ENCODE data around the gene C10orf90.

Gene C10orf90

GRCh38 chr10:126634347-126634746 is 36.1 kb downstream of the C10orf90 start:
- no peak for DNase-seq (ENCODE audit: low read depth in 2 of 2)

DNA sequence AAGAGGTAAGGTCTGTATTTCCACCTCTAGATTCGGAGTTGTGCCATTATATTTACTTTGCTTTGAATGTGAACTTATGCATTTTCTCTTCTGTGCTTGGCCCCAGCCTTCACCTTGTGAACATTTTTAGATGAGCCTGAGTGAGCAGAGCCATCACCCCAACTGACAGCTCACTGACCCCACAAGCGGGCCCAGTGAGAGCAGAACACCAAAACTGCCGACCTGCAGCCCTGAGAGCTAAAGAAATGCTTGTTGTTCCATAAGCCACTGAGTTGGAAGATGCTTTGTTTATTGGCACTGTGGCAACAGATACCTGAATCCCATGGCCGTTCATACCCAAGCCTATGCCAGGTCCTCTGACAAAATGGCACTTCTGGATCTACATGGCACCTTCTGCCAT is 37.8 kb downstream of the C10orf90 start:
- no peak for DNase-seq (ENCODE audit: low read depth in 2 of 2)

- no peak for DNase-seq (ENCODE audit: low read depth in 2 of 2)
Observed at GRCh38 chr10:126629925-126630624, 40.4 kb downstream of the C10orf90 start.

DNA sequence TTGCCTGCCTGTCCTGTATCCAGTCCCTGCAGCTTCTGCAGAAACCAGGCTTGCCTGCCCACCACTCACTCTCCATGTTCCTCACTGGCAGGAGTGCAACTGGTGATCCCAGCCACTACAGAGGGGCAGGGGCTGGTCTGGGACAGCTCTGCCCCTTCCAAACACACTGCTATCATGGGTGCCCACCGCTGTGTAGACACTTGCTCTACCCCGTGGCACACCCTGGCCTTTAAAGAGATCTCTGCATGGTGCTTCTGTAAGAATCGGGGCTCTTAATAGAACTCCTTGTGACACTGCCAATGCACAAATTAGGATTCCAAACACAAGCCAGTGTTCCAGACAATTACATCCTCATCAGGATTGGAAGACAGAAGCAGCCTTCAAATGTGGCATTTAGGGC is 41.7 kb downstream of the C10orf90 start:
- DNase-seq (ENCODE audit: low read depth in 2 of 2): no peak

GRCh38 chr10:126621846-126622245 is 48.6 kb downstream of the C10orf90 start:
- DNase-seq (ENCODE audit: low read depth in 2 of 2): no peak

DNA sequence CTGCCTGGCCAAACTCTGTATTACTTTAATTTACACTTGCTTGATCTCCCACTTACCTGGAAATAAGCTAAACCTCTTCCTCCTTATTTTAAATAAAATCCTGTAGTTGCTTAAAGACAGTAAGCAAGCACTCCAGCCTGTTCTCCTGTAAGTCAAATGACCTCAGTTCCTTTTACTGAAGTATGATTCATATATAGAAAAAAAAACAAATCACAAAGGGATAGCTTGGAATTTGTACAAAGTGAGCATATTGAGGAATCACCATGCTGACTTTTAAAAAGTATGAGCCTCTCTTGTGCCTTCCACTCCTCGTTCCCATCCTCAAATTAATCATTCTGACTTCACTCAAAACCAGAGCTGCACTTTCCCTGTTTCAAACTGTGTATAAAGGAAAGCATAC is 52.0 kb downstream of the C10orf90 start:
- DNase-seq (ENCODE audit: low read depth in 2 of 2): no peak

DNA sequence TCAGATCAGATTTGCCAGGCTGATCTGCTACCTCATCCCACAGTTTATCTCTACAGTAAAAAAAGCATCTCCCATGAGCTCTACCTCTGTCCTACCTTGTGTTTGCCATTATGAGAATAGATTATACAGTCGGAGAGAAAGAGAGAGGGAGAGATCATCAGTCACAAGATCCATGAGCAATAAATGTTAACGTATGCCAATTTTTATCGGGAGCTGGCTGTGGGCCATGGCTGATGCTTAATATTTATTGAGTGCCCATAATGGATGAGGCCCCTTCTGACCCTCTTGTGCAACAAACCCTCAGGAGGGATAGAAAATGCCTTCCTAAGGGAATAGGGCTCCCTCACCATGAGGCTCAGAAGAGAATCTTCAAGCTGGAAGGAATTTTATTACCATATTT is 52.8 kb downstream of the C10orf90 start:
- no peak for DNase-seq (ENCODE audit: low read depth in 2 of 2)

DNA sequence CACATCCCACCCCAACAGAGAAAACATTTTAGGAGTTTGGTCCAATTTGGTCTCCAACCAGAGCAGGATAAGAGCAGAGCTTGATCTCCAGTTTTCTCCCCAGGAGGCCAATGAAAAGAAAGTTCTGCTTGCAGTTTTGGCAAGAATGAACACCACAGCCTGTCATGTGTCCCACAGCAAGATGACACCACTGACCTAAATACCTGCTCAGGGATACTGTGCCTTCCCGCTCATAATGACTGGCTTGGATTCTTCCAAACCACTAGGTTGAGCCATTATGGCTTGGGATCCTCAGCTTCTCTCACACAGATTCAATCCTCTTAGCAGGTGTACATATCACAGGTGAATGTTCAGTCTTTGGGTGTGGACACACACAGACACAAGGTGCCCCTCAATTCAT is 53.3 kb downstream of the C10orf90 start:
- DNase-seq (ENCODE audit: low read depth in 2 of 2): no peak

DNA sequence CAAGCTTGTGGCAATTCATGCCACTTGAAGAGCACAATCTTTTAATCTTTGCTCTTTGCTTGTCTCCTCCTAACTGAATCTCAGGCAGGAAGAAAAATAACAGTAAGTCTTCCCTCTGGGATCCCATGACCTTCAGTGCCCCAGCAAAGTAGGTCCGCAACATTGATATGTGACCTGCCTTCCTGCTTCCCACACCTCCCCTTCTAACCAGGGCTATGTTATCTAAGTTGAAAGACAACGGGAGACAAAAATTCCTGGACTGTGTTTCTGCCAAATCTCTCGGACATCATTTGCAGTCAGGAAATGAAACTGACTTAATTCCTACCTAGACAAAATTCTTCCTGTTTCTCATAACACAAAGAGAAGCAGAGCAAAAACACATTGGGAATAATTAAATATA is 53.8 kb downstream of the C10orf90 start:
- DNase-seq (ENCODE audit: low read depth in 2 of 2): no peak

GRCh38 chr10:126611303-126611702 is 59.2 kb downstream of the C10orf90 start:
- DNase-seq (ENCODE audit: low read depth in 2 of 2): no peak

GRCh38 chr10:126609566-126609965 is 60.9 kb downstream of the C10orf90 start:
- no peak for DNase-seq (ENCODE audit: low read depth in 2 of 2)

DNA sequence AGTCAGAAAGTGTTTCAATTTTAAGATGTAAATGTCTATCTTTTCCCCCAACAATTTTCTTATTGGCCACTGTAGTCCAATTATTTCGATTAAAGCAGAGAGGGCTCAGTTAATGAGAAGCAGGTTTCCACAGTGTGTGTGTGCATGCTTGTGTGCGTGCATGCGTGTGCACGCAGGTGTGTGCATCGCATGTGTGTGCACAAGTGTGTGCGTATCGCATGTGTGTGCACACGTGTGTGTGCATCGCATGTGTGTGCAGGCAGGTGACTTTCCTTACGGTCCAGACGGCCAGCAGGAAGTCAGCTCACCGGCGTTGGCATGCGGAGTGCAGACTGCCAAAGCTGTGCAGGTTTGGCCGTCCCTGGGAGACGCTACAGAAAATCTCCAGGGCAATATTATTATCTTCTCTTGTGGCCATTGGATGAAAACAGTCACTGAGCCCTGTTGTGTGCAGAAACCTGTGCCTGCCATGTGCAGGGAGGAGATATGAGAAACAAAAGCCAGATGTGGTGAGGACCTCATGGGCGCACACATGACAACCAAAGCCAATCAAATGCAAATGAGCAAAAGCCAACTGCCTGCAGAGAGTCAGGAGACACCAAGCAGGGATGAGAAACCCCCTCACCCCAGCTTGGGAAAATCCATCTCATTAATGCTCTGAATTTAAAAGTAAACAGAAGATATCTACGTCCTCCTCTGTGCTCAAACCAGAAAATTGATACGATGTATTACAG is 70.4 kb downstream of the C10orf90 start:
- no peak for DNase-seq (ENCODE audit: low read depth in 2 of 2)

DNA sequence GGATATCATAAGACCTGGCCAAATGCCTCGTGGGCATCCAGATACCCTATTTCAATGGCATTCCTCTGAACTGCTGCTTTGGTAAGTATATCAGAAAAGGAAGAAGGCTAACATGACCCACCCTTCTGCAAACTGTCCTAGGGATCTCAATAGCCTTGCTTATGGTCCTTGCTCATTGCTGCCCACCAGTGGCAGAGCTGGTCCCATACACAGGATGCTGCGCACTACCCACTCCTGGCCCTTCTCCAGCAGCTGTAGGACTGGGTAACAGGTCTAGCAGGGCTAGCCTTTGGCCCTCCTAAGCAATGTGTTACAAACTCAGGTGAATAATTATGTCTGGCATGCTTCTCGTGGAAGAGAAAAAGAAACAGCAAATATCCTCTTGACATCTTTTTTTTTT is 72.5 kb downstream of the C10orf90 start:
- no peak for DNase-seq (ENCODE audit: low read depth in 2 of 2)

GRCh38 chr10:126597211-126597610 is 73.3 kb downstream of the C10orf90 start:
- no peak for DNase-seq (ENCODE audit: low read depth in 2 of 2)

- DNase-seq (ENCODE audit: low read depth in 2 of 2): no peak
Observed at GRCh38 chr10:126596472-126597016, 73.9 kb downstream of the C10orf90 start.

GRCh38 chr10:126595160-126595559 is 75.3 kb downstream of the C10orf90 start:
- no peak for DNase-seq (ENCODE audit: low read depth in 2 of 2)

DNA sequence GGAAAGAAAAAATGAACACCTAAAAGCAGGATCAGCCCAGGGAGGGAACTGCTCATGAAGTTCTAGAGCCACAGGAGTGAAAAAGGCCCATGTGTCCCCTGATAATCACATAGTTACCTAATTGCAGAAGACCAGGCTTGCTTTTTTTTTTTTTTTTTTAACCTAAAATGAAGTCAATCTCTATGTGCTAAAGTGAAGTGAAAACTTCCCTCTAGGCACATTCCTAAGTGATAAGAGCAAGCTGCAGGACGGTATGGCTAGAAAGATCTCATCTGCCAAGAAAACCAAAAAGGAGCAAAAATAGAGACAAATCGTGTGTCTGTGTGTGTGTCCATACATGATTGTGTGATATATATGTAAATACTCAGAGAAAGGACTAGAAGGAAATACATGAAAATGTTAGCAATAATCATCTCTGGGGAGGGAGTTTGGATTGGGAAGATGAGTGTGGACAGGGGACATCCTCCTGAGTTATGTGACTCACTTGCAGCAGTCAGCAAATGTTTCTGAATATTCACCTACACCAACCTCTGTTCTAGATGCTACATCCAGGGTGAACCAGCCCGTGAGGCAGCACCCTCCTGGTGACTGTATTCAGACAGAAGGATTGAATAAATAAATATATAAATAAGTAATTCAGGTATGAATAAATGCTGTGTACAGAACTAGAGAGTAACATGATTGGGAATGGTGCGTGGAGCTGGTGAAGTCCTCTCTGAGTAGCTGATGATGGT is 76.4 kb downstream of the C10orf90 start:
- no peak for DNase-seq (ENCODE audit: low read depth in 2 of 2)

- DNase-seq (ENCODE audit: low read depth in 2 of 2): no peak
Observed at GRCh38 chr10:126592901-126593300, 77.6 kb downstream of the C10orf90 start.

DNA sequence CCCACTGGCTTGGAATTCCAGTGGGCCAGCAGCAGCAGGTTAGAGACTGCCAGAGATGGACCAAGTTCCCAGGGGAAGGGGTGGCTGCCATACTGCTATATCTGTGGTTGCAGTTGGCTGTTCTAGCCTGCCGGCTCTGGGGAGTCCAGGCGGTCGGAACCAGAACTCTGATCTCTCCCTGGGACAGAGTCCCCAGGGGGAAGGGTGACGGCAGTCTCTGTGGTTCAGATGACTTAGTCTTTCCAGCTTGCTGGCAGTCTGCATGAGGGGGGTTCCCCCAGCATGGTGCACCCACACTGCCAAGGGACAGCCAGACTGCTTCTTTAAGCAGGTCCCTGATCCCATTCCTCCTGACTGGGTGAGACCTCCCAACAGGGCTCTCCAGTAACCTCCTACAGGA is 82.5 kb downstream of the C10orf90 start:
- no peak for DNase-seq (ENCODE audit: low read depth in 2 of 2)

- DNase-seq (ENCODE audit: low read depth in 2 of 2): no peak
Observed at GRCh38 chr10:126586878-126587277, 83.6 kb downstream of the C10orf90 start.

- no peak for DNase-seq (ENCODE audit: low read depth in 2 of 2)
Observed at GRCh38 chr10:126586128-126586527, 84.4 kb downstream of the C10orf90 start.

- no peak for DNase-seq (ENCODE audit: low read depth in 2 of 2)
Observed at GRCh38 chr10:126585249-126586017, 85.1 kb downstream of the C10orf90 start.
